ENCODE results near the gene LRBA. TPM values are rescaled to one million over a fixed set of nuclear protein-coding genes. Genes with fewer than 3 reads are reported as not detected.

LRBA gene
- polyA plus RNA-seq, 1 of the 3 experiments (the other 2 are of a cell fraction): 11.4 TPM

GRCh38 chr4:150310159-150310895 lies 704.8 kb downstream of the LRBA start:
- Histone ChIP-seq H3K36me3 (replicated peaks in 1 of 2; ENCODE audit: control insufficient read depth in 1 of 2, insufficient read depth in 2 of 2, low read length in 1 of 2) (no peaks in the 10 kb centered on the region), H3K4me1 (ENCODE audit: control insufficient read depth in 1 of 2, insufficient read depth in 2 of 2, low read depth in 1 of 2, low read length in 1 of 2) (peaks cover 8 to 29% of the 10 kb centered on the region in 2 experiments; a peak in 3 of 4 replicates), H2AFZ (ENCODE audit: low read depth) (peak overlapping the region; percentile 7; the same call in 1 of the 2 replicates), H3F3A (replicated peaks; ENCODE audit: insufficient read depth) (peaks cover 21% of the 10 kb centered on the region), H3K4me3 (ENCODE audit: low read depth in 2 of 2, low read length in 1 of 2) (0 out of 4 replicates have a peak overlapping the region, but pooled peaks of 1 of the 2 experiments have one; percentile 2), H4K20me1 (ENCODE audit: insufficient read depth) (no peaks in the 10 kb centered on the region), H3K9ac (no peak overlapping the region; the same call in 1 of the 2 replicates), H3K9me2 (no peaks in the 10 kb centered on the region), H3K27me3 (ENCODE audit: insufficient read depth) (no peaks in the 10 kb centered on the region), H3K27ac (ENCODE audit: low read depth in 2 of 2, low read length in 1 of 2) (peak overlapping the region; percentile 34 to 64), H3K79me2 (ENCODE audit: insufficient read depth) (no peaks in the 10 kb centered on the region), H3K4me2 (peak overlapping the region; percentile 33; the same call in 1 of the 2 replicates), H3K9me3 (no peaks in the 10 kb centered on the region)
- CTCF ChIA-PET: interaction anchor here (1.0 to 1.4 kb wide), 4 partner anchors 9 to 93 kb away, joined by 3 to 5 read pairs (median 4); no protein-coding TSS in a partner anchor
- no peak for DNase-seq
- WGBS (ENCODE audit: low lambda C conversion rate): 28% methylated on average over 4 of the region's 4 CpGs
- POLR2A ChIA-PET: interaction anchor here (0.5 kb wide), 1 partner anchor 21 kb away, joined by 3 read pairs; no protein-coding TSS in a partner anchor
- no peak; the same call in 1 of the 2 replicates for TF ChIP-seq NFIC (IDR thresholded peaks at IDR 0.05; ENCODE audit: borderline replicate concordance)
- TF ChIP-seq MEF2A (IDR thresholded peaks at IDR 0.05; ENCODE audit: borderline replicate concordance, low read depth): no peak
- no peak for TF ChIP-seq TAF1 (IDR thresholded peaks at IDR 0.05; ENCODE audit: borderline replicate concordance, low read depth, low read length)
- no peak for TF ChIP-seq USF2 (IDR thresholded peaks at IDR 0.05; ENCODE audit: borderline replicate concordance, low read depth, low read length)
- no peak for TF ChIP-seq ELF1 (IDR thresholded peaks at IDR 0.05)
- TF ChIP-seq GATA2 (CRISPR knock-in tag; IDR thresholded peaks at IDR 0.05): peak; percentile 60
- no peak for TF ChIP-seq RFX5 (IDR thresholded peaks at IDR 0.05; ENCODE audit: low read length)
- TF ChIP-seq RCOR1 (IDR thresholded peaks at IDR 0.05; ENCODE audit: low read length): no peak
- 0 out of 2 replicates have a peak, but pooled peaks have one; percentile 12 for TF ChIP-seq RXRA (IDR thresholded peaks at IDR 0.05; ENCODE audit: borderline replicate concordance, low read depth)
- TF ChIP-seq ZBTB33 (IDR thresholded peaks at IDR 0.05; ENCODE audit: borderline replicate concordance, low read depth): no peak
- no peak for TF ChIP-seq YY1 (IDR thresholded peaks at IDR 0.05; ENCODE audit: low read depth)
- no peak for TF ChIP-seq USF1 (IDR thresholded peaks at IDR 0.05; ENCODE audit: borderline replicate concordance, low read depth)
- TF ChIP-seq FOSL2 (IDR thresholded peaks at IDR 0.05; ENCODE audit: borderline replicate concordance, low read depth): peak; percentile 31; the same call in 1 of the 2 replicates
- TF ChIP-seq FOXM1 (IDR thresholded peaks at IDR 0.05; ENCODE audit: low read depth): no peak
- TF ChIP-seq EP300 (IDR thresholded peaks at IDR 0.05; ENCODE audit: borderline replicate concordance in 1 of 2, low read depth in 1 of 2, low read length in 1 of 2): peak in 1 of 2 experiments; percentile 36; a peak in 1 of 4 replicates
- TF ChIP-seq SMC3 (IDR thresholded peaks at IDR 0.05; ENCODE audit: low read depth, low read length): no peak
- TF ChIP-seq MXI1 (IDR thresholded peaks at IDR 0.05; ENCODE audit: low read depth, low read length): no peak
- no peak for TF ChIP-seq POLR2AphosphoS5 (IDR thresholded peaks at IDR 0.05; ENCODE audit: low read depth, low read length)
- no peak for TF ChIP-seq CHD2 (IDR thresholded peaks at IDR 0.05; ENCODE audit: low read length, partially characterized antibody)
- no peak for TF ChIP-seq EZH2phosphoT487 (IDR thresholded peaks at IDR 0.05; ENCODE audit: borderline replicate concordance, low read depth)
- peak; percentile 29; the same call in 1 of the 2 replicates for TF ChIP-seq JUND (IDR thresholded peaks at IDR 0.05)
- TF ChIP-seq FOXJ3 (CRISPR knock-in tag; IDR thresholded peaks at IDR 0.05): no peak
- TF ChIP-seq REST (IDR thresholded peaks at IDR 0.05; ENCODE audit: low read depth, low read length): no peak
- TF ChIP-seq MAX (IDR thresholded peaks at IDR 0.05; ENCODE audit: low read depth): no peak

Measured in SK-N-SH (cell line).